IMR-90 (cell line): ENCODE results near the gene CA12. TPM values are rescaled to one million over a fixed set of nuclear protein-coding genes. Genes with fewer than 3 reads are reported as not detected.
A peak's percentile ranks its signal among the peaks of the same experiment; 100 is the strongest.

ENCODE experiments used
- ATAC-seq: fragments of 200-7000 bp; cut with Tn5 transposase; 2 replicates; pipeline ENCODE4 v1.9.1; 2020; ENCODE audit warnings: low read depth, mild to moderate bottlenecking, moderate library complexity
- BruUV-seq: library from RNA; stranded (reverse); fragments of 400-500 nt; replicated peaks from 2 replicates; lab custom pipeline; 2021; lab: Mats Ljungman, UMichigan
- CTCF ChIA-PET: fragments of 300-600 bp; formaldehyde crosslinking; extraction: SDS; loops from one replicate; lab custom pipeline; 2021; ENCODE audit warnings: antibody characterized with exemption; lab: Yijun Ruan, JAX
- POLR2A ChIA-PET: fragments of 300-600 bp; sonication (Branson Sonifier 250); formaldehyde crosslinking; loops from one replicate; lab custom pipeline; 2022; ENCODE audit warnings: antibody characterized with exemption; ENCODE audit not compliant: unreplicated experiment; lab: Charles Lee
- DNase-seq: peaks from one replicate; pipeline ENCODE4 v3.0.0; 2013
- H2AFZ ChIP-seq: replicated peaks from 2 replicates; pipeline ENCODE3; 2013; ENCODE audit warnings: low read length, mild to moderate bottlenecking; ENCODE audit not compliant: poor library complexity
- H2AK5ac ChIP-seq: 2 replicates; pipeline ENCODE4 v1.6.1; 2013; ENCODE audit warnings: low read depth, low read length, inconsistent platforms
- H2AK9ac ChIP-seq: replicated peaks from 2 replicates; pipeline ENCODE3; 2013; ENCODE audit warnings: mild to moderate bottlenecking, low read depth, low read length, moderate library complexity; ENCODE audit not compliant: poor library complexity
- H2BK120ac ChIP-seq: 2 replicates; pipeline ENCODE4 v1.6.1; 2013; ENCODE audit warnings: low read depth, low read length, inconsistent platforms
- H2BK15ac ChIP-seq: 3 replicates; pipeline ENCODE4 v1.6.1; 2013; ENCODE audit warnings: low read depth, low read length, inconsistent platforms
- H2BK20ac ChIP-seq: 2 replicates; pipeline ENCODE4 v1.6.1; 2013; ENCODE audit warnings: low read depth, mild to moderate bottlenecking, inconsistent platforms, low read length, moderate library complexity
- H2BK5ac ChIP-seq: 2 replicates; pipeline ENCODE4 v1.6.1; 2013; ENCODE audit warnings: mild to moderate bottlenecking, low read depth, low read length, inconsistent platforms; ENCODE audit not compliant: poor library complexity, severe bottlenecking
- H3K14ac ChIP-seq: replicated peaks from 2 replicates; pipeline ENCODE4 v1.6.1; 2013; ENCODE audit warnings: low read depth, low read length, inconsistent platforms
- H3K18ac ChIP-seq: 2 replicates; pipeline ENCODE4 v1.6.1; 2013; ENCODE audit warnings: low read depth, low read length, control low read depth
- H3K23ac ChIP-seq: 2 replicates; pipeline ENCODE4 v1.6.1; 2013; ENCODE audit warnings: low read depth, low read length, inconsistent platforms
- H3K27ac ChIP-seq: 2 replicates; pipeline ENCODE4 v1.5.1; 2013; ENCODE audit warnings: mild to moderate bottlenecking, control low read depth, low read length; ENCODE audit not compliant: insufficient read depth
- H3K27me3 ChIP-seq: 2 replicates; pipeline ENCODE4 v1.6.1; 2013; ENCODE audit warnings: low read length; ENCODE audit not compliant: control insufficient read depth, insufficient read depth
- H3K36me3 ChIP-seq: 2 replicates; pipeline ENCODE4 v1.6.1; 2013; ENCODE audit warnings: low read length, mixed read lengths; ENCODE audit not compliant: control insufficient read depth, insufficient read depth
- H3K4ac ChIP-seq: 2 replicates; pipeline ENCODE4 v1.6.1; 2013; ENCODE audit warnings: low read depth, low read length, inconsistent platforms
- H3K4me1 ChIP-seq: 2 replicates; pipeline ENCODE4 v1.6.1; 2013; ENCODE audit warnings: low read length, mixed read lengths; ENCODE audit not compliant: control insufficient read depth, insufficient read depth
- H3K4me2 ChIP-seq: 2 replicates; pipeline ENCODE4 v1.6.1; 2013; ENCODE audit warnings: low read depth, mild to moderate bottlenecking, control low read depth, low read length, moderate library complexity
- H3K4me3 ChIP-seq: 2 replicates; pipeline ENCODE4 v1.5.1; 2013; ENCODE audit warnings: low read depth, mild to moderate bottlenecking, control low read depth, low read length, moderate library complexity; ENCODE audit not compliant: insufficient read depth
- H3K56ac ChIP-seq: 2 replicates; pipeline ENCODE4 v1.6.1; 2013; ENCODE audit warnings: low read length, inconsistent platforms; ENCODE audit not compliant: insufficient read depth; ENCODE audit errors: extremely low read depth
- H3K79me1 ChIP-seq, 2 experiments: 2 replicates each; pipeline ENCODE4 v1.6.1; 2013; ENCODE audit warnings: low read length in 2 of 2, inconsistent platforms in 1 of 2, low read depth in 1 of 2
- H3K9ac ChIP-seq: 2 replicates; pipeline ENCODE4 v1.6.1; 2013; ENCODE audit warnings: low read depth, low read length, control low read depth
- H3K9me1 ChIP-seq: 2 replicates; pipeline ENCODE4 v1.6.1; 2013; ENCODE audit warnings: low read length, inconsistent platforms; ENCODE audit not compliant: insufficient read depth
- H3K9me3 ChIP-seq: 2 replicates; pipeline ENCODE4 v1.6.1; 2013; ENCODE audit warnings: low read length; ENCODE audit not compliant: control insufficient read depth, insufficient read depth
- H4K20me1 ChIP-seq: 2 replicates; pipeline ENCODE4 v1.6.1; 2013; ENCODE audit warnings: low read length, inconsistent platforms; ENCODE audit not compliant: insufficient read depth
- H4K5ac ChIP-seq: 2 replicates; pipeline ENCODE4 v1.6.1; 2013; ENCODE audit warnings: mild to moderate bottlenecking, low read depth, low read length, control low read depth
- H4K8ac ChIP-seq, 2 experiments: 2 replicates each; pipeline ENCODE4 v1.6.1; 2013; ENCODE audit warnings: low read depth in 2 of 2, low read length in 2 of 2, control low read depth in 1 of 2, inconsistent platforms in 1 of 2
- H4K91ac ChIP-seq: 2 replicates; pipeline ENCODE4 v1.6.1; 2013; ENCODE audit warnings: low read depth, low read length, inconsistent platforms; ENCODE audit not compliant: insufficient read depth
- BHLHE40 ChIP-seq: fragments of 150-350 bp; IDR thresholded peaks from 2 replicates; pipeline ENCODE4 v1.6.1; 2016; ENCODE audit warnings: mild to moderate bottlenecking, low read depth, low read length
- CEBPB ChIP-seq: IDR thresholded peaks from 2 replicates; pipeline ENCODE4 v1.6.1; 2012; ENCODE audit warnings: low read depth, low read length, improper control_type of control experiment
- CHD1 ChIP-seq: IDR thresholded peaks from 2 replicates; pipeline ENCODE4 v1.6.1; 2012; ENCODE audit warnings: low read depth, low read length, improper control_type of control experiment
- MXI1 ChIP-seq: IDR thresholded peaks from 2 replicates; pipeline ENCODE4 v1.6.1; 2012; ENCODE audit warnings: low read depth, mild to moderate bottlenecking, low read length, moderate library complexity, borderline replicate concordance
- SMC3 ChIP-seq: fragments of 150-350 bp; IDR thresholded peaks from 2 replicates; pipeline ENCODE4 v1.6.1; 2016; ENCODE audit warnings: low read depth, mild to moderate bottlenecking, antibody characterized with exemption, low read length, moderate library complexity
- WGBS, 2 experiments: methylation state at CpG; one replicate each; pipeline versions ENCODE4 v1.1.5 to v1.1.7; 2013; ENCODE audit warnings: missing lambda C conversion rate in 2 of 2; ENCODE audit not compliant: insufficient read length in 1 of 2; ENCODE audit errors: extremely low coverage in 2 of 2; 5-methylcytosine and 5-hydroxymethylcytosine counted together
- dilution Hi-C: fragments of 300-500 bp; cut with HindIII; formaldehyde crosslinking; loops from one replicate; pipeline ENCODE4 v1.14.3; 2018; ENCODE audit warnings: low sequenced_read_pairs; ENCODE audit not compliant: unreplicated experiment
- in situ Hi-C: fragments of 300-500 bp; cut with MboI; formaldehyde crosslinking; loops from 3 replicates; pipeline ENCODE4 v1.14.3; 2019; ENCODE audit warnings: low sequenced_read_pairs, inconsistent platforms, mixed read lengths
- intact Hi-C: fragments of 100-400 bp; cut with micrococcal nuclease; formaldehyde crosslinking; loops from 2 replicates; pipeline ENCODE4 v1.10.0; 2022
- polyA plus RNA-seq, 3 experiments: library from polyadenylated mRNA; depleted of rRNA; stranded (reverse); fragments of >200 nt; gene quantifications; 2 replicates each; pipeline ENCODE4 v1.2.3, GENCODE V29; 2012; ENCODE audit warnings: low replicate concordance in 1 of 3
- total RNA-seq: library from RNA; depleted of rRNA; stranded (reverse); fragments of >200 nt; gene quantifications from 2 replicates; pipeline ENCODE4 v1.2.3, GENCODE V29; 2012; rRNA removed

The CA12 gene
- total and polyA plus RNA-seq, 2 of the 4 experiments (the other 2 are of a cell fraction): 33.7 to 52.6 TPM

DNA sequence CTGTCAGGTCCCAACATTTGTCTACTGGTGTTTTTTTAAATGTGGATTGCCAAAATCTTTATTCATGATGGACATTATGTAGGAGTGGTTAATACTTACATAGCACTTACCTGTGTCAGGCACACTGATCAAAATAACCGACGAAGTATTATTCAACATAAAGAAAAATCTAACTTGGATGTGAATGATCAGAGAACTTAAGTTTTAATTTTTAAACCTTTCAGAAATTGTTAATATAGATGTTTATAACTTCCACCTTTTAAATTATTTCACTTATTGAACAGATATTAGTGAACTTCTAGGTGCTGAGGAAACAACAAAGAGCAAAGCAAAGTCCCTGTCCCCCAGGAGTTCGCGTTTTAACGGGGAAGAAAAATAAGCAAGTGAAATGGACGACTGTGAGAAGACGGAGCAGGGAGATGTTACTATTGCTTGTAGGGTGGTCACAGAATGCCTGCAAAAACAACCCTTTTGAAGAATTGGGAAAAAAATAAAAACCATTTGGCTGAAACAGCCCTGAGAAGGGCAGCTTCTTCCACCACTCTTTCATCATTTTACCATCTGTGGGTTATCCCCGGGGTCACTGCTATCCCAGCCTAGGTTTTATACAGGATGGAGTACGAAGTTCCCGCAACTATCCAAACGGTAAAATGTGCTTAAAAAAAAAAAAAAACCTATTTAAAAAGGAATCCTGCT, 105.2 kb downstream of the CA12 start (continued):
- TF ChIP-seq SMC3 (no peak), MXI1 (no peak)

DNA sequence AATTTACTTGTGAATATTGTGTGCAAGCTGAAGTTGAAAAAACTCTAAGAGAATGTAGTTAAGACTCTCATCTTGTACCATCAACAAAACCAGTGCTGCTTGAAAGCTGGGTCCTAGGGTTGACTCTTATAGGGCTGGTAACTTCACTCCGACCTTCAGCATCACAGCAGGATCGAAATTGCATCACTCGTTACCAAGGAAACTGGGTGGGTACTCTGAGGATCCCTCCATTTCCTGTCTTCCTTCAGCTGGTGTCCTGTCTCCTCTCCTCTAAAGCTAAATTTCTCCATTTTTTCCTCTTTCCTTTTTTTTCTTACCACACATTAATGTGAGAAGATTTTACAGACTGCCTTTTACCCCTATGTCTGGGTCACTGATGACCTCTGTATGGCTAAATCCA, 107.2 kb downstream of the CA12 start:
- Histone ChIP-seq H3K23ac (no peak overlapping the region), H4K91ac (no peak overlapping the region), H3K56ac (no peak overlapping the region), H3K9me1 (peaks cover 3% of the 10 kb centered on the region), H3K27me3 (no peaks in the 10 kb centered on the region), H2AFZ (no peak overlapping the region), H3K9ac (no peak overlapping the region), H4K5ac (no peak overlapping the region), H2AK9ac (no peak overlapping the region), H3K18ac (no peak overlapping the region), H4K20me1 (no peaks in the 10 kb centered on the region), H3K4me3 (no peak overlapping the region), H3K9me3 (no peaks in the 10 kb centered on the region; the same call in 1 of the 2 replicates), H2BK20ac (no peak overlapping the region), H2BK5ac (no peak overlapping the region), H4K8ac (no peak overlapping the region), H3K36me3 (no peaks in the 10 kb centered on the region), H2BK15ac (no peak overlapping the region; the same call in 2 of the 3 replicates), H3K14ac (peak overlapping the region; percentile 58; the same call in 1 of the 2 replicates), H3K4me2 (no peak overlapping the region), H3K79me1 (peaks cover 6 to 10% of the 10 kb centered on the region in 2 experiments; a peak in 3 of 4 replicates), H3K4me1 (peaks cover 3% of the 10 kb centered on the region; the same call in 1 of the 2 replicates), H3K4ac (no peak overlapping the region), H3K27ac (no peak overlapping the region), H2BK120ac (no peak overlapping the region), H2AK5ac (peak overlapping the region; percentile 45; the same call in 1 of the 2 replicates)
- CTCF ChIA-PET: no interaction called here
- TF ChIP-seq CHD1: no peak
- TF ChIP-seq BHLHE40: no peak
- TF ChIP-seq CEBPB: peak; percentile 13; the same call in 1 of the 2 replicates
- in situ Hi-C loops: no loop called here
- no peak for ATAC-seq
- no CpG with 5 or more reads among the region's 3 CpGs for whole genome bisulfite sequencing, 2 experiments
- intact Hi-C loops: no loop called here
- dilution Hi-C loops: no loop called here
- no peak for DNase-seq
- BruUV-seq: no TSS peak
- POLR2A ChIA-PET: no interaction called here

Other genes with a start within 250 kb of the CA12 start
- gene RPS27L, start 224.4 kb downstream of the CA12 start, total RNA-seq: 53.1 and 64.7 TPM in 2 replicates
- gene RPS27L, start 224.4 kb downstream of the CA12 start, polyA plus RNA-seq (2012; rRNA removed): 302 and 361 TPM in 2 replicates
- gene RAB8B, start 192.2 kb downstream of the CA12 start, total RNA-seq: 29.4 and 66.4 TPM in 2 replicates
- gene RAB8B, start 192.2 kb downstream of the CA12 start, polyA plus RNA-seq (2012; rRNA removed): 19.4 and 24.6 TPM in 2 replicates
- 7.7 and 10.6 TPM in 2 replicates for gene APH1B, start 104.2 kb downstream of the CA12 start, total RNA-seq
- 5.1 and 7.0 TPM in 2 replicates for gene APH1B, start 104.2 kb downstream of the CA12 start, polyA plus RNA-seq (2012; rRNA removed)
- gene USP3, start 122.7 kb upstream of the CA12 start, total RNA-seq: 46.7 and 52.3 TPM in 2 replicates
- 13.7 and 17.3 TPM in 2 replicates for gene USP3, start 122.7 kb upstream of the CA12 start, polyA plus RNA-seq (2012; rRNA removed)
- gene FBXL22, start 215.5 kb upstream of the CA12 start, total RNA-seq: 0.28 and 0.36 TPM in 2 replicates
- 0.70 and 1.3 TPM in 2 replicates for gene FBXL22, start 215.5 kb upstream of the CA12 start, polyA plus RNA-seq (2012; rRNA removed)